Endothelial cell (in vitro differentiated cells): ENCODE results near the gene PPP1R26. TPM values are rescaled to one million over a fixed set of nuclear protein-coding genes. Genes with fewer than 3 reads are reported as not detected.
A peak's percentile ranks its signal among the peaks of the same experiment; 100 is the strongest.

Source experiments
- DNase-seq: peaks from one replicate; pipeline ENCODE4 v3.0.0; 2021; ENCODE audit warnings: low spot score
- H3K27ac Mint-ChIP-seq: one replicate; pipeline ENCODE4 v1.8.0; 2021; ENCODE audit warnings: mixed read lengths, inconsistent platforms; ENCODE audit not compliant: unreplicated experiment
- H3K27me3 Mint-ChIP-seq: one replicate; pipeline ENCODE4 v1.8.0; 2021; ENCODE audit warnings: mild to moderate bottlenecking, moderate library complexity, mixed read lengths, inconsistent platforms; ENCODE audit not compliant: unreplicated experiment
- H3K36me3 Mint-ChIP-seq: one replicate; pipeline ENCODE4 v1.8.0; 2021; ENCODE audit warnings: mild to moderate bottlenecking, low read depth, mixed read lengths, inconsistent platforms; ENCODE audit not compliant: unreplicated experiment
- H3K4me1 Mint-ChIP-seq: one replicate; pipeline ENCODE4 v1.8.0; 2021; ENCODE audit warnings: mild to moderate bottlenecking, mixed read lengths, inconsistent platforms; ENCODE audit not compliant: unreplicated experiment
- H3K4me3 Mint-ChIP-seq: one replicate; pipeline ENCODE4 v1.8.0; 2021; ENCODE audit warnings: mild to moderate bottlenecking, mixed read lengths, inconsistent platforms; ENCODE audit not compliant: unreplicated experiment
- H3K9me3 Mint-ChIP-seq: one replicate; pipeline ENCODE4 v1.8.0; 2021; ENCODE audit warnings: mixed read lengths, inconsistent platforms; ENCODE audit not compliant: unreplicated experiment
- total RNA-seq: library from RNA; stranded (reverse); fragmentation: NEBNext Ultra II Directional; extraction: Animal tissue kit (Norgen Biotek cat#: 25700); gene quantifications from one replicate; pipeline ENCODE4 v1.2.1, GENCODE V29; 2021; ENCODE audit not compliant: unreplicated experiment
- TF ChIP-seq, protein P1 (sequence below): fragments of 200-600 bp; sonication (generic); IDR thresholded peaks from one replicate; pipeline ENCODE4 v1.5.0; 2021; ENCODE audit warnings: antibody characterized with exemption; ENCODE audit not compliant: unreplicated experiment

Gene PPP1R26
- total RNA-seq, 1 donor from 2014 or later = 21.5 TPM

DNA sequence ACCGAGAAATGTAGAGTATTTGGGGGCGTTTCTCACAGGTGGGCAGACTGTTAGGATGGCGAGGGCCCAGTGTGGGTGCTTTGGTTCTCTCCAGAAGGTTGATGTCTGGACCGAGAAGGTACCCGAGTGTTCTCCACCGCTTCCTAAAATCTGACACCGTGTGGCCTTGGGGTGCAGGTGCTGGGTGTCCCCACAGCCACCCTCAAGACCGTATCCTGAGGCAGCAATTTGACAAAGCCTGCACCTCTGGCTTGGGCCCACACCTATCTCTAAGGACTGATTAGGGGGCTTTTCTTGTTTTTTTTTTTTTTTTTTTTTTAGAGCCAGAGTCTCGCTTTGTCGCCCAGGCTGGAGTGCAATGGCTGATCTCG is 1.3 kb downstream of the PPP1R26 start:
- TF ChIP-seq, protein P1, sequence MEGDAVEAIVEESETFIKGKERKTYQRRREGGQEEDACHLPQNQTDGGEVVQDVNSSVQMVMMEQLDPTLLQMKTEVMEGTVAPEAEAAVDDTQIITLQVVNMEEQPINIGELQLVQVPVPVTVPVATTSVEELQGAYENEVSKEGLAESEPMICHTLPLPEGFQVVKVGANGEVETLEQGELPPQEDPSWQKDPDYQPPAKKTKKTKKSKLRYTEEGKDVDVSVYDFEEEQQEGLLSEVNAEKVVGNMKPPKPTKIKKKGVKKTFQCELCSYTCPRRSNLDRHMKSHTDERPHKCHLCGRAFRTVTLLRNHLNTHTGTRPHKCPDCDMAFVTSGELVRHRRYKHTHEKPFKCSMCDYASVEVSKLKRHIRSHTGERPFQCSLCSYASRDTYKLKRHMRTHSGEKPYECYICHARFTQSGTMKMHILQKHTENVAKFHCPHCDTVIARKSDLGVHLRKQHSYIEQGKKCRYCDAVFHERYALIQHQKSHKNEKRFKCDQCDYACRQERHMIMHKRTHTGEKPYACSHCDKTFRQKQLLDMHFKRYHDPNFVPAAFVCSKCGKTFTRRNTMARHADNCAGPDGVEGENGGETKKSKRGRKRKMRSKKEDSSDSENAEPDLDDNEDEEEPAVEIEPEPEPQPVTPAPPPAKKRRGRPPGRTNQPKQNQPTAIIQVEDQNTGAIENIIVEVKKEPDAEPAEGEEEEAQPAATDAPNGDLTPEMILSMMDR = no peak
- Mint-ChIP-seq H3K9me3 (no peaks in the 10 kb centered on the region), H3K27me3 (peaks cover 12% of the 10 kb centered on the region), H3K4me3 (peak overlapping the region; percentile 85), H3K36me3 (peaks cover 13% of the 10 kb centered on the region), H3K4me1 (no peaks in the 10 kb centered on the region), H3K27ac (no peak overlapping the region)
- DNase-seq = no peak

DNA sequence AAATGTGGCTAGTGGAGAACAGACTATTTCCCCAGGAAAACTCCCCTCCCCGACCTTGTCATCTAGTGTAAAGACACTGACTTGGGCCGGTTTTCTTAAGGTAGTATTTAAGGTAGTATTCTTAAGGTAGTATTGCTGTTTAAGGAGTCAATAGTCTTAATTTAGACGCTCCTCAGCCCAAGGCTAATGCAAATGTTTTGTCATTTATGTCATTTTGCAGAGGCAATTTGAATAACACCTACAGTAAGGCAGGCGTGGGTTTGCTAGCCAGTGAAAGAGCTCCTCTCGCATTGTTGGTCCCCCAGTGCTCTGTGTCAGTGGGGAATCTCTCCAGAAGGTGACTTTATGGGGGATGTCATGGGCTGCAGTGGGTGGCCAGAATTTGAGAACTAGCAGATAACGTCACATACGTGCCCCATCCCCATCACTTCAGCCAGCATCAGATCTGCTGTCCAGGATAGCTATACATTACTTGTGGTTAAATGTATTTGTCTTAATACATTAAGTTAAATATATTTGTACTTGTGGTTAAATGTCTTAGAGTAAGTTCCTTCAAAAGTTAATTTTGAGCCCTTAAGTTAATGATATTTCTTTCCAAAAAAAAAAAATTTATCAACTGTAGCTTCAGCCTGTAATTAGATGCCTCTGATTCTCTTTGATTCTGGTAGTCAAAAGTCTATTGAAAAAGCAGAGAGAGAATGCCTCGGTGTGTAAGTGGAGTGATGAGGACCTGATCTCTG is 2.6 kb downstream of the PPP1R26 start:
- peak overlapping the region; percentile 42 for H3K4me3 Mint-ChIP-seq

DNA sequence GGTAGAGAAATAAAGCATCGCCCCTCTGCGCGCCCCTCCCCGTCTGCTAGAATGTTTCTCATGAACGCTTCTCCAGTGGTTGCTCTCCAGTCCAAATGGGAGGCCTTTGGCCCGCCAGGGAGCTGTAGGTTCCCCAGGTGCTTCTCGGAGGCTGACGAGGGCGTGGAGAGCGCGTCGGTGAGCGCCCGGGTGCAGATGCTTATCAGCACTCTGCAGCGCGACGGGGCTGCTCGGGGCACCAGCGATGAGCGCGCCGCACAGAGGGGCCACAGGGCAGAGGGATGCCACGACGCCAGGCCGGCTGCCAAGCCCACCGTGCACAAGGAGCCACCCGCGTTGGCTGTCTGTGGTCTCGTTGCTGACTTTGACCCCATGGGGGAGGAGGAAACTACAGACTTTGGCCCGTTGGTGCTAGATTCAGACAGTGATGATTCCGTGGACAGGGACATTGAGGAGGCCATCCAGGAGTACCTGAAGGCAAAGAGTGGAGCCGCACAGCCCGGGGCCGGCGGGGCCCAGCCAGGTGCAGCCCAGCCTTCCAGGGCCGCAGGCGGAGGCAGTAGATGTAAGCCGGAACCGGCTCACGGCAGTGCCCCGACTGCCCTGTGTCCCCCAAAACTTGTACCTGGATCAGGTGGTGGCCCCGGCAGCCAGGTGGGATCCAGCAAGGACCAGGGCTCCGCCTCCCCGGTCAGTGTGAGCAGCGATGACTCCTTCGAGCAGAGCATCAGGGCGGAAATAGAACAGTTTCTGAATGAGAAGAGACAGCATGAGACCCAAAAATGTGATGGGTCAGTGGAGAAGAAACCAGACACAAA is 5.1 kb downstream of the PPP1R26 start:
- no peak overlapping the region for H3K27ac Mint-ChIP-seq
- peaks cover 4% of the 10 kb centered on the region for H3K27me3 Mint-ChIP-seq
- H3K9me3 Mint-ChIP-seq = no peaks in the 10 kb centered on the region
- no peak for DNase-seq
- H3K36me3 Mint-ChIP-seq = peaks cover 13% of the 10 kb centered on the region
- H3K4me3 Mint-ChIP-seq = no peak overlapping the region
- TF ChIP-seq, protein P1 = no peak
- H3K4me1 Mint-ChIP-seq = no peaks in the 10 kb centered on the region

More for the DNA sequence above, 2.6 kb downstream of the PPP1R26 start:
- H3K4me1 Mint-ChIP-seq = no peaks in the 10 kb centered on the region
- no peaks in the 10 kb centered on the region for H3K9me3 Mint-ChIP-seq
- H3K36me3 Mint-ChIP-seq = peaks cover 13% of the 10 kb centered on the region
- H3K27me3 Mint-ChIP-seq = peaks cover 12% of the 10 kb centered on the region
- TF ChIP-seq, protein P1 = no peak
- H3K27ac Mint-ChIP-seq = no peak overlapping the region
- no peak for DNase-seq

DNA sequence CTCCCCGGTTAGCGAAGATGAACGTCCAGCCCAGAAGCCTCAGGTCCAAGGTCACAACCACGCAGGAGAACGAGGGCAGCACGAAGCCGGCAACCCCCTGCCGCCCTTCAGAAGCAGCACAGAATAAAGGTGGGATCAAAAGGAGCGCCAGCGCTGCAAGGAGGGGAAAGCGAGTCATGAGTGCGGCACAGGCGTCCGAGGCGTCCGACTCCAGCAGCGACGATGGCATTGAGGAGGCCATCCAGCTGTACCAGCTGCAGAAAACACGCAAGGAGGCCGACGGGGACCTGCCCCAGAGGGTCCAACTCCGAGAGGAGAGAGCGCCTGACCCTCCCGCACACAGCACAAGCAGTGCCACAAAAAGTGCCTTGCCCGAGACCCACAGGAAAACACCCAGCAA is 5.8 kb downstream of the PPP1R26 start:
- no peaks in the 10 kb centered on the region for H3K4me1 Mint-ChIP-seq
- TF ChIP-seq, protein P1 = no peak
- peaks cover 13% of the 10 kb centered on the region for H3K36me3 Mint-ChIP-seq
- no peaks in the 10 kb centered on the region for H3K9me3 Mint-ChIP-seq
- peaks cover 4% of the 10 kb centered on the region for H3K27me3 Mint-ChIP-seq
- no peak overlapping the region for H3K27ac Mint-ChIP-seq
- DNase-seq = no peak
- no peak overlapping the region for H3K4me3 Mint-ChIP-seq

DNA sequence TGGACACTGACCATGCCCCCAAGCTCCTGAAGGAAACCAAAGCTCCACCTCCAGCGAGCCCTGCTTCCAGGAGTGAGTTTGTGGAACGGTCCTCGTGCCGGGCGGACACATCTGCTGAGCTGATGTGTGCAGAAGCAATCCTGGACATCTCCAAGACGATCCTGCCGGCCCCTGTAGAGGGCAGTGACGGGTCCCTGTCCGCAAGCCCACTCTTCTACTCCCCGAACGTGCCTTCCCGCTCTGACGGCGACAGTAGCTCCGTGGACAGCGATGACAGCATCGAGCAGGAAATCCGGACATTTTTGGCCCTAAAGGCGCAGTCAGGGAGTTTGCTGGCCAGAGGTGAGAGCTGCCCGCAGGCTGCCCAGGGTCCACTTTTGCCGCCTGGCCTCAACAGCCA is 6.2 kb downstream of the PPP1R26 start:
- Mint-ChIP-seq H3K4me3 (no peak overlapping the region), H3K4me1 (no peaks in the 10 kb centered on the region), H3K27ac (no peak overlapping the region), H3K27me3 (peaks cover 4% of the 10 kb centered on the region), H3K9me3 (no peaks in the 10 kb centered on the region), H3K36me3 (peaks cover 13% of the 10 kb centered on the region)
- no peak for DNase-seq
- TF ChIP-seq, protein P1 = no peak
